Non-pigmented ciliary epithelial cell (primary cell): Measurements from ENCODE around the gene MYO10.

ENCODE experiments used
- DNase-seq: peaks from one replicate; pipeline ENCODE4 v3.0.0-alpha.2; 2010; ENCODE audit warnings: low read depth

Gene MYO10

GRCh38 chr5:16812448-16812847 lies 123.6 kb downstream of the MYO10 start:
- DNase-seq, result no peak

GRCh38 chr5:16810208-16810854 lies 125.8 kb downstream of the MYO10 start:
- DNase-seq, result no peak

- peak; percentile 51 for DNase-seq
These were observed 126.5 kb downstream of the MYO10 start for GRCh38 chr5:16809395-16810207.

- no peak for DNase-seq
These were observed 127.1 kb downstream of the MYO10 start for GRCh38 chr5:16809010-16809394.

GRCh38 chr5:16808021-16808420 lies 128.1 kb downstream of the MYO10 start:
- no peak for DNase-seq

- DNase-seq, result no peak
These were observed 128.6 kb downstream of the MYO10 start for GRCh38 chr5:16807547-16807864.

GRCh38 chr5:16806711-16807546 lies 129.2 kb downstream of the MYO10 start:
- DNase-seq, result no peak

GRCh38 chr5:16805486-16805885 lies 130.6 kb downstream of the MYO10 start:
- DNase-seq, result no peak

GRCh38 chr5:16803831-16804230 lies 132.3 kb downstream of the MYO10 start:
- DNase-seq, result no peak

GRCh38 chr5:16800477-16800876 lies 135.6 kb downstream of the MYO10 start:
- DNase-seq, result no peak

- DNase-seq, result no peak
These were observed 136.3 kb downstream of the MYO10 start for GRCh38 chr5:16799796-16800195.

GRCh38 chr5:16797951-16798350 lies 138.1 kb downstream of the MYO10 start:
- DNase-seq, result no peak

GRCh38 chr5:16794269-16794913 lies 141.7 kb downstream of the MYO10 start:
- no peak for DNase-seq

- DNase-seq, result no peak
These were observed 143.4 kb downstream of the MYO10 start for GRCh38 chr5:16792598-16793275.

- no peak for DNase-seq
These were observed 144.0 kb downstream of the MYO10 start for GRCh38 chr5:16791904-16792597.

GRCh38 chr5:16791036-16791705 lies 144.9 kb downstream of the MYO10 start:
- DNase-seq, result no peak

- no peak for DNase-seq
These were observed 147.1 kb downstream of the MYO10 start for GRCh38 chr5:16788957-16789356.

GRCh38 chr5:16787278-16787677 lies 148.8 kb downstream of the MYO10 start:
- DNase-seq, result no peak

GRCh38 chr5:16784843-16785791 lies 151.0 kb downstream of the MYO10 start:
- no peak for DNase-seq
